PFSK-1 (cell line): ENCODE measurements around the gene CTIF.

Experiments used
- FOXP2 ChIP-seq: optimal IDR thresholded peaks from 2 replicates; pipeline ENCODE3; 2011; ENCODE audit warnings: borderline replicate concordance, control low read depth, inconsistent platforms; ENCODE audit not compliant: insufficient read depth; ENCODE audit errors: extremely low read length, extremely low read depth
- POLR2AphosphoS5 ChIP-seq: IDR thresholded peaks from 2 replicates; pipeline ENCODE4 v1.6.1; 2012; ENCODE audit warnings: low read depth, mild to moderate bottlenecking, control low read depth, low read length, moderate library complexity
- REST ChIP-seq, 2 experiments: IDR thresholded peaks; 2 replicates each; pipeline versions ENCODE4 v1.6.1 to v1.8.0; 2011 to 2012; ENCODE audit warnings: low read depth in 2 of 2, low read length in 2 of 2, control low read depth in 1 of 2, inconsistent platforms in 1 of 2, mild to moderate bottlenecking in 1 of 2, moderate library complexity in 1 of 2; ENCODE audit not compliant: insufficient read depth in 1 of 2
- SIN3A ChIP-seq: IDR thresholded peaks from 2 replicates; pipeline ENCODE4 v1.6.1; 2012; ENCODE audit warnings: mild to moderate bottlenecking, low read length, moderate library complexity, borderline replicate concordance; ENCODE audit not compliant: insufficient read depth
- TAF1 ChIP-seq: IDR thresholded peaks from 2 replicates; pipeline ENCODE4 v1.6.1; 2012; ENCODE audit warnings: low read length, control low read depth, borderline replicate concordance; ENCODE audit not compliant: insufficient read depth

The CTIF gene

GRCh38 chr18:48867978-48868377, 329.1 kb downstream of the CTIF start:
- no peak for TF ChIP-seq POLR2AphosphoS5
- no peak for TF ChIP-seq REST (IDR thresholded peaks at IDR 0.05; ENCODE audit: insufficient read depth in 1 of 2, low read depth in 2 of 2, low read length in 2 of 2)
- TF ChIP-seq TAF1, result no peak
- no peak for TF ChIP-seq SIN3A
- TF ChIP-seq FOXP2, result no peak

- TF ChIP-seq TAF1 (no peak), SIN3A (no peak), POLR2AphosphoS5 (no peak), FOXP2 (no peak), REST (IDR thresholded peaks at IDR 0.05; ENCODE audit: insufficient read depth in 1 of 2, low read depth in 2 of 2, low read length in 2 of 2) (no peak)
Observed at GRCh38 chr18:48868468-48869466, 329.9 kb downstream of the CTIF start.

GRCh38 chr18:48869591-48869990, 330.8 kb downstream of the CTIF start:
- TF ChIP-seq SIN3A, result no peak
- TF ChIP-seq TAF1, result no peak
- TF ChIP-seq FOXP2, result no peak
- no peak for TF ChIP-seq REST (IDR thresholded peaks at IDR 0.05; ENCODE audit: insufficient read depth in 1 of 2, low read depth in 2 of 2, low read length in 2 of 2)
- TF ChIP-seq POLR2AphosphoS5, result no peak

- TF ChIP-seq POLR2AphosphoS5, result no peak
- no peak for TF ChIP-seq FOXP2
- no peak for TF ChIP-seq REST (IDR thresholded peaks at IDR 0.05; ENCODE audit: insufficient read depth in 1 of 2, low read depth in 2 of 2, low read length in 2 of 2)
- no peak for TF ChIP-seq TAF1
- no peak for TF ChIP-seq SIN3A
Observed at GRCh38 chr18:48871391-48872166, 332.7 kb downstream of the CTIF start.
